Activated CD4-positive, alpha-beta T cell treated with anti-CD3 and anti-CD28 coated beads, Interleukin-2, amount 50 U/mL, for 24 hours (primary cell): ENCODE results near the gene SULT2B1.
"Not testable (repeated sequence)": the region's sequence is repeated elsewhere in the genome, so short reads cannot be mapped to it uniquely, and the experiment has no call there.

Experiments
- DNase-seq, 2 donors: peaks; one replicate each; pipeline ENCODE4 v3.0.0-alpha.2; 2020; ENCODE audit warnings: low read depth in 1 of 2, low spot score in 1 of 2

SULT2B1 gene

DNA sequence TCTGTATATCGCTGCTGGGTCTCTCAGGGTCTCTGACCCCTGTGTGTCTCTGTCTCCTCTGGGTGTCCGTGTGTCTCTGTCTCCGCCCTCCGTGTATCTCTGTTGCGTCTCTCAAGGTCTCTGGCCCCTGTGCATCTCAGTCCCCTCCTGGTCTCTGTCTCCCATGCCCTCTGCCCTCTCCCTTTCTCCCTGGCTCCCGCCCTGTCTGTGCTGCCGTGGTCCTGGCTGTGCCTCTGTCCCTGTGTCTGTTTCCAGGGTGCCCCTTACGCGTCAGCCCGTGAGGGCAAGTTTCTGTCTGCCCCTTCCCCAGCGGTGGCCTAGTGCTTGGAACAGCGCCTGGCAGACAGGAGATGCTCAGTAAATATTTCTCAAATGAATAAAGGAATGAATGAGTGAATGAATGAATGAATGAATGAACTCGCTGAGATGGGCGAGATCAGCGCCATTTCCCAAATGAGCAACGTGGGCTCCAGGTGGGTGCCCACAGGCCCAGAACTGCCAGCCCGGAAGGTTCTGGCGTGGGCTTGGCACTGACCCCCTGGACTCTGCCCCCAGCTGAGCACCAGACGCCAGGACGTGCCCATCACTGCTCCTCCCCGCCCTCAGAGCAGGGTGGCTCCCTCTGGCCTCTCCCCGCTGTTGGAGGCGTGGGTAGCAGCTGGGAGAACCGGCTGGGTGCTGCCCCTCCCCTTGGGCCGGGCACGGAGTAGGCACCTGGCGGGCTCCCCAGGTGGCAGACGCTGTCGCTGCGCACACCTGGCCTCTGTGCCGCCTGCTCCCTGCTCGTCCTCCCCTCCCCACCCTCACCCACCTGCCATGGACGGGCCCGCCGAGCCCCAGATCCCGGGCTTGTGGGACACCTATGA, at the start of gene SULT2B1:
TSS of gene SULT2B1 (plus strand) at position 736 of the 866 bp plus-strand sequence. CDS start at position 817, 81 bp downstream.
- no peak for DNase-seq

DNA sequence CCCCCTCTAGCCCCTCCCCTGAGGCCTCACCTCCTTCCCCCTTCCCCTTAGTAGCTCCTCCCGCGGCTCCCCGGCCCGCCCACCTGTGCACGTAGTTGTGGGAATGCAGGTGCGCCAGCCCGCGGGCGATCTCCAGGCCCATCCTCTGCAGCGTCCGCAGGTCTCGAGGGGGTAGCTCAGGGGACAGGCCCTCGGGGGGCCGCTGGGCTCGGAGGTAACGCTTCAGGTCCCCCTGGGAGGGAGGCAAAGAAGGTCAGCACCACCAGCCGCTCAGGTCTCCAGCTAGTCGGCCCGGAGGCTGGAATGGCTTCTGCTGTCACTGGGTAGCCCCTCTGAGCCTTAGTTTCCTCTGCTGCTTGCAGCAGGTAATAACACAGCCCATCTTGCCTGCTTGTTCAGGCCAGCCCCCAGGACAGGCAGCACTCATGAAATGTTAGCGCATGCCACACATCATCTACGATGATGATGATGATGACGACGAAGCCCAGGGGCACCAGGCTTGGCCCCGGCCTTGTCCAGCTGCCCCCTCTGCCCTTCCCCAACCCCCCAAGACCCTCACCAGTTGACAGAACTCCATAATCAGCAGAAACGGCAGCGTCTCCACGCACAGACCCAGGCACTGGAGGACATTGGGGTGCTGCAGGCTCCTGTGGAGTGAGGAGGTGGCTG, 49.5 kb upstream of the SULT2B1 start:
- DNase-seq = no peak

- DNase-seq = no peak
These were observed 45.7 kb upstream of the SULT2B1 start for GRCh38 chr19:48506138-48506733.

DNA sequence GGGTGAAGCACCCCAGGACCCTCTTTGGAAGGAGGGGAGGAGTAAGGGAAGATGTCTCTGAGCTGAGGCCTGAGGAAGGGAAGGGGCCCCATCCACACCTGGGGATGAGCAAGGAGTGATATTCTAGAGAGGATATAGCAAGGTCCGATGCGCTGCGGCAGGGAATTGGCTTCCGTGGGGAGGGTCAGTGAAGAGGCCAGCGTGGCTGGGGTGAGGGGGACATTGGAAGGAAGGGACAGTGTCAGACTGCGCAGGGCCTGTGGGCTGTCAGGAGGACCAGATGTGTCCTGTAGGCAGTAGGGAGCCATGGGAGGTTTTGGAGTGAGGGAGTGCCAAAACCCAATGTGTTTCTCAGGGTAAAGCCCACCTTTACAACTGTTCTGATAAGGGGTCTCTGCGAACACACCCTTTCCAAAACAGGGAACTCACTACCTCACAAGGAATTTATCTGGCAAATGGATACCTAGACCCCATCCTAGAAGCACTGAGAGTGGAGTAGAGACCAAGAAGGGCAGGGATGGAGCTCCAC, 44.0 kb upstream of the SULT2B1 start:
- DNase-seq = no peak

DNA sequence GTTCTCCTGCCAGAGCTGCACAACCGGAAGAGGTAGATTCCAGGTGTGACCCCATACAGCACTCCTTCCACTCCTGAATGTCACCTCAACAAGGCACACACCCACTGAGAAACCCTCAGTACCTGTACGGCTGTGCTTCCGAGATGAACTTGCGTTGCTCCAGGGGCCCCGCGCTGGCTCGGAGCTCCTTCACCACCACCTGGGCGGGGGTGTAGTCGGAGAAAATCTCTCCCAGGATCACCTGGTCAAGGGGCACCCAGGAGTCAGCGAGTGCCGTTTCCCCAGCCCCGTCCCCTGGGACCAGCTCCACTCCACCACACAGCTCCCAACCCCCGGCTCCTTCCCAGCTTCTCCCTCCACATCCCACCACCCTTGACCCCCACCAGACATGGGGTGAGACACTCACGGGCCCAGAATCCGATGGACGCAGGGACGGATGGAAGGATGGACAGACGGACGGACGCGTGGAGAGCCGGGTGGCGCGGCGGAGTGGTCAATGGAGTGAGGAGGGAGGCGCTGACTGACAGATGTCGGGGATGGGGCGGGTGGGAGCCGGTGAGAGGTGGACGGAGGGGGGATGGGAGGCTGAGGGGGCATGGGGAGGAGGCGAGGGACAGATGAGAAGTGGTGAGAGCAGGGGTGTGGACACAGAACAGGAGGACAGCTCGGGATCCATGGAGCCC, 43.1 kb upstream of the SULT2B1 start:
- DNase-seq = no peak

GRCh38 chr19:48509467-48510194, 42.3 kb upstream of the SULT2B1 start:
- no peak for DNase-seq

GRCh38 chr19:48510421-48511268, 41.3 kb upstream of the SULT2B1 start:
- DNase-seq = peak; percentile 55 to 73

DNA sequence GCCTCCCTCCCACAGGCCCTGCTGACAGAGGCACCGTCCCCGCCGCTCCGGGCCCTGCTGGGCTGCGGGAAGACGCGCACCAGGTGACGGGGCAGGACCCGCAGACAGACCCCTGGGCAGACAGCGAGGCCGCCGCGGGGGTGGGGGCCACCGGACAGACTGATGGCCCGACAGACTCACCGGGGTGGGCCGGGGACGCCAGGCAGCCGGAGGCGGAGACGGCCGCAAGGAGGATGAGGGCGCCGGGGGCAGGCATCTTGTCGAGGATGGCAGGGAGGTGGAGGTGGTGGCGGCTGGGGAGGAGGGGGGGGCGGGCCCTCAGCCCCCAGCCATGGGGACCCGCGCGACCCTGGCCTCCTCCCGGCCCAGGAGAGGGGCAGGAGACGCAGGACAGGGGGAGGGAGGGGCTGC, 40.6 kb upstream of the SULT2B1 start:
- no peak for DNase-seq

DNA sequence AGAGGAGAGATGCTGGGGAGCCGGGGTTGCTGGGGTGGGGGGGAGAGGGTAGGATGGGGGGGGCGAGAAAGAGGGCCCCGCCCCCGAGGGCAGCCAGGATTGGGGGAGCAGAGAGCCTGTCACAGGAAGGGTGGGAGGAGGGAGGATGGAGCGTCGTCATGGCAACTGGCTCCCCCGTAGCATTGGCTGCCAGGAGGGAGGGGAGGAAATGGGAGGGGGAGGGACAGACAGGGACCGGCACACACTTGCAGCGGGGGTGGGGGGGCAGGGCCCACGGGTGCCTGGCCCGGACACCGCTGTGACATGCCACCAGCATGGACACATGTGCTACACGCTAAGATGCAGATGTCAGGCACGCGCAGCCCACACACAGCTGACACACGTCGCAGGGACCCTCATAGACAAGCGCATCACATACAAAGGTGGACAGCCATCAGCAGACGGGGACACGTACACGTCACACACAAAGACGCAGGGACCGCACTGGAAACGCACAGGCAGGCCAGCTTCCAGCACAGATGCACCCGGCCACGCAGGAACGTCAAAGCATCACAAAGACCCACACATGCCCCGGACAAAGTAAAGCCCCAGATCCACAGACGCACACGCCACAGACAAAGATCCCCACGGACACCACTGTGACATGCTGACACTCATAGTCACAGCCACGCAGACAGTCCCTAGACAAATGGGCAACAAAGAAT, 40.0 kb upstream of the SULT2B1 start, which contains the start of gene LMTK3:
TSS of gene LMTK3 (minus strand) at position 36 of the 704 bp plus-strand sequence. CDS start 259 bp downstream, outside the sequence.
- peak in 1 of 2 donors; percentile 67 for DNase-seq

DNA sequence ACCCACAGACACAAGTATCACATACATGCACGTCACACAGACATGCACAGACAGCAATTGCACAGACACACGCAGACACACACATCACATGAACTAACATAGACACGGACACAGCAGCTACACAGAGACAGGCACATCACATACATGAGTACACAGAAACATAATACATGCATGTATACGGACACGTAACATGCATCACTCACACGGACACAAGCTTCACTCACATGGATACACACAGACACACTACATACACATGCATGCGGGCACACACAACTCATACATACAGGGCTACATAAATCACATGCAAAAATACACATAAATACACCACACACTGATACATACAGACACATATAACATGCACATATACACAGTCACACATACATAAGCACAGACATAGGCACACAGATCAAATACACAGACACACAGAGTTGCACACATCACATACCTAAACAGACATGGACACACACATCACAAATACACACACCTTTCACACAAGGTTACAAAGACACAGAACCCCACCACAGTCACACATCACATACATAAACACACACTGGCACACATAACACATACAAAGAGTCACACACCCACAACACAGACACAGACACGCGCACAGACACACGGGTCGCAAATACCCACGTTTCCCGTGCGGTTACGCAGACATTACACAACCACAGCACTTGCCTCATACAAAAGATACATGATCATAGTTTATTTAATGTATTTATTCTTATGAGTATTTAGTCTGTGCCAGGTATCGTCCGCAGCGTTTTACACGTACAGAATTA, 39.3 kb upstream of the SULT2B1 start:
- DNase-seq = no peak

- DNase-seq = peak; percentile 48 to 69
These were observed 38.5 kb upstream of the SULT2B1 start for GRCh38 chr19:48513289-48514122.

DNA sequence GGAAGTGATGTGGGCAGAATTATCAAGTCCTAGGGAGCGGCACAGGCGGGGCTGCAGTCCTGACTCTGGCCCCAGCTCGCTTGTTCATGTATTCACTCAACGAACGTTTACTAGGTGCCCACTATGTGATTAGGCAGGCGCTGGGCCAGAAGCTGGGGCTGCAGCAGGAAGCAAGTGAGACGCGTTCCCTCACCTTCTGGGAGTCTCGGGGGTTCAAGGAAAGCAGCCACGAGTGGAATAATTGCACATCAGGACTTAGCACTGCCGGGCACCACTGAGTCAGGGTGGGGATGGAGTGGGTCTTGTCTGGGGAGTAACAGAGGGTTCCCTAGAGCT, 37.9 kb upstream of the SULT2B1 start:
- no peak for DNase-seq

DNA sequence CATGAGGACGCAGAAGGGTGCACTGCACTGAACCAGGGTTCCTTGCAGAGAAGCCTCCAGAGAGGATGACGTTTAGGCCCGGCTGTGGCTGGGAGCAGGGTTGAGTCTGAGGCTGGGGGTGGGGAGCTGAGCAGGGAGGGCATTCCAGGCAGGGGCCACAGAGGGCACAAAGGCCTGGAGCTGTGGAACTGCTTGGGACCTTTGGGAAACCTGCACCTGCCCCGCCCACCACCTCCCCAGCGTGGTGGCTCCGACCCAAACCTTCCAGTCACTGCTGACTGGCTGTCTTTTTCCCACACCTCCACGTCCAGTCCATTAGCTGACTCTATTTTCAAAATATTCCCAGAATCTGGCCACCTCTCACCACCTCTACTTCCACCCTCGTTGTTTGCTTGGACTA, 35.4 kb upstream of the SULT2B1 start:
- no peak for DNase-seq

- DNase-seq = no peak
These were observed 33.8 kb upstream of the SULT2B1 start for GRCh38 chr19:48518207-48518606.

DNA sequence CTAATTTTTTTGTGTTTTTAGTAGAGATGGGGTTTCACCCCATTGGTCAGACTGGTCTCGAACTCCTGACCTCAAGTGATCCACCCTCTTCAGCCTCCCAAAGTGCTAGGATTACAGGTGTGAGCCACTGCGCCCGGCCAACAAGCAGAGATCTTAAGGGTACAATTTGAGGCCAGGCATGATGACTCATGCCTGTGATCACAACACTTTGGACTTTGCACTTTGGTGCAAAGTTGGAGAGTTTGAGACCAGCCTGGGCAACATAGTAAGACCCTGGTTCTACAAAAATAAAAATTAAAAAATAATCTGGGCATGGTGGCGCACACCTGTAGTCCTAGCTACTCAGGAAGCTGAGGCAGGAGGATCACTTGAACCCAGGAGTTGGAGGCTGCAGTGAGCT, 32.5 kb upstream of the SULT2B1 start:
- not testable (repeated sequence) for DNase-seq

- DNase-seq = no peak
These were observed 31.8 kb upstream of the SULT2B1 start for GRCh38 chr19:48520134-48520533.

GRCh38 chr19:48524221-48524620, 27.8 kb upstream of the SULT2B1 start:
- DNase-seq = no peak
